CD4-positive, alpha-beta memory T cell (primary cell): Measurements from ENCODE around the gene GHRL. TPM values are rescaled to one million over a fixed set of nuclear protein-coding genes. Genes with fewer than 3 reads are reported as not detected.

Experiments
- CTCF ChIA-PET: fragments of 350-600 bp; sonication (Branson Sonifier 250); formaldehyde crosslinking; loops from one replicate; lab custom pipeline; 2021; ENCODE audit warnings: inconsistent platforms; ENCODE audit not compliant: partially characterized antibody; lab: Charles Lee
- POLR2A ChIA-PET: fragments of 350-600 bp; sonication (Branson Sonifier 250); formaldehyde crosslinking; loops from one replicate; lab custom pipeline; 2021; ENCODE audit not compliant: partially characterized antibody; lab: Charles Lee
- DNase-seq, 5 donors: peaks; one replicate each; pipeline versions ENCODE4 v3.0.0 to v3.0.0-alpha.2; 2020 to 2022; ENCODE audit warnings: mixed read lengths in 1 of 5
- H3K27ac ChIP-seq: one replicate; pipeline ENCODE4 v1.7.0; 2013; ENCODE audit warnings: low read depth, low read length
- H3K27me3 ChIP-seq: 2 replicates; pipeline ENCODE4 v1.7.0; 2013; ENCODE audit warnings: mild to moderate bottlenecking, low read length, moderate library complexity; ENCODE audit not compliant: insufficient read depth
- H3K36me3 ChIP-seq: 2 replicates; pipeline ENCODE4 v1.7.0; 2013; ENCODE audit warnings: mild to moderate bottlenecking, low read length, moderate library complexity; ENCODE audit not compliant: insufficient read depth
- H3K4me1 ChIP-seq: 2 replicates; pipeline ENCODE4 v1.7.0; 2013; ENCODE audit warnings: mild to moderate bottlenecking, low read length, moderate library complexity; ENCODE audit not compliant: insufficient read depth
- H3K4me3 ChIP-seq, 2 donors: one replicate each; pipeline ENCODE4 v1.7.0; 2013; ENCODE audit warnings: low read length in 2 of 2, mild to moderate bottlenecking in 1 of 2
- H3K9me3 ChIP-seq, 2 donors: one replicate each; pipeline ENCODE4 v1.7.0; 2013; ENCODE audit warnings: low read length in 2 of 2, control low read depth in 1 of 2; ENCODE audit not compliant: control insufficient read depth in 1 of 2
- H3K27ac Mint-ChIP-seq, 7 donors: one replicate each; pipeline ENCODE4 v1.8.0; 2020 to 2021; ENCODE audit warnings: mixed read lengths in 7 of 7, mild to moderate bottlenecking in 6 of 7, inconsistent platforms in 3 of 7, moderate library complexity in 3 of 7
- H3K27me3 Mint-ChIP-seq, 2 donors: one replicate each; pipeline ENCODE4 v1.8.0; 2020 to 2021; ENCODE audit warnings: mixed read lengths in 2 of 2
- H3K36me3 Mint-ChIP-seq, 2 donors: one replicate each; pipeline ENCODE4 v1.8.0; 2020 to 2021; ENCODE audit warnings: mixed read lengths in 2 of 2, inconsistent platforms in 1 of 2, mild to moderate bottlenecking in 1 of 2
- H3K4me1 Mint-ChIP-seq, 4 donors: one replicate each; pipeline ENCODE4 v1.8.0; 2020 to 2021; ENCODE audit warnings: mixed read lengths in 4 of 4, mild to moderate bottlenecking in 1 of 4
- H3K4me3 Mint-ChIP-seq, 8 donors: one replicate each; pipeline ENCODE4 v1.8.0; 2020 to 2021; ENCODE audit warnings: mixed read lengths in 8 of 8, mild to moderate bottlenecking in 7 of 8, moderate library complexity in 6 of 8, inconsistent platforms in 3 of 8
- H3K9me3 Mint-ChIP-seq, 8 donors: one replicate each; pipeline ENCODE4 v1.8.0; 2020 to 2021; ENCODE audit warnings: mixed read lengths in 8 of 8, mild to moderate bottlenecking in 5 of 8, inconsistent platforms in 3 of 8, moderate library complexity in 1 of 8
- intact Hi-C: fragments of 100-400 bp; cut with micrococcal nuclease; formaldehyde crosslinking; loops from one replicate; pipeline ENCODE4 v1.15.1; 2023
- polyA plus RNA-seq, 2 donors: library from polyadenylated mRNA; unstranded; fragments of 300-500 nt; fragmentation: Illumina TruSeq; gene quantifications; one replicate each; pipeline ENCODE4 v1.2.3, GENCODE V29; 2021
- total RNA-seq, 2 experiments: library from RNA; stranded (reverse); gene quantifications; one replicate each; pipeline ENCODE4 v1.2.3, GENCODE V29; 2021

Gene GHRL
- total and polyA plus RNA-seq, 4 experiments from 2014 or later = 0.75 to 1.1 TPM; not detected in 2

DNA sequence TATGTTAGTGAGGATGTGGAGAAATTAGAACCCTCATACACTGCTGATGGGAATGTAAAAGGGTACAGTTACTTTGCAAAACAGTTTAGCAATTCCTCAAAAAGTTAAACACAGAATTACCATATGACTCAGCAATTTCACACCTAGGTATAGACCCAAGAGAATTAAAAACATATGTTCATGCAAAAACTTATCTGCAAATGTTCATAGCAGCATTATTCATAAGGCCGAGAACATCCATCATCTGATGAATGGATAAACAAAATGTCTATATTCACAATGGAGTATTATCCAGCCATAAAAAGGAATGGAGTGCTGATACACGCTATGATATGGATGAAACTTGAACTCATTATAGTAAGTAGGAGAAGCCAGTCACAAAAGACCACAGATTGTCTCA is 17.8 kb upstream of the GHRL start:
- Histone ChIP-seq H3K4me1 (no peaks in the 10 kb centered on the region), H3K4me3 (no peak overlapping the region), H3K9me3 (no peaks in the 10 kb centered on the region), H3K27ac (no peak overlapping the region), H3K27me3 (no peaks in the 10 kb centered on the region), H3K36me3 (peaks cover 69% of the 10 kb centered on the region)
- H3K9me3 Mint-ChIP-seq = peaks cover 0 to 1% (median 0%) of the 10 kb centered on the region in 8 donors
- POLR2A ChIA-PET = no interaction called here
- peak overlapping the region in 1 of 7 donors; percentile 5 for H3K27ac Mint-ChIP-seq
- no peak overlapping the region for H3K4me3 Mint-ChIP-seq
- intact Hi-C loops = no loop called here
- H3K4me1 Mint-ChIP-seq = peaks cover 0 to 5% (median 2%) of the 10 kb centered on the region in 4 donors
- peaks cover 54 to 83% of the 10 kb centered on the region in 2 donors for H3K36me3 Mint-ChIP-seq
- no peaks in the 10 kb centered on the region for H3K27me3 Mint-ChIP-seq
- no peak for DNase-seq
- CTCF ChIA-PET = no interaction called here

- H3K36me3 Mint-ChIP-seq = peaks cover 60 to 87% of the 10 kb centered on the region in 2 donors
- Histone ChIP-seq H3K27ac (no peak overlapping the region), H3K36me3 (peaks cover 72% of the 10 kb centered on the region), H3K27me3 (no peaks in the 10 kb centered on the region), H3K4me3 (no peak overlapping the region), H3K9me3 (no peaks in the 10 kb centered on the region), H3K4me1 (no peaks in the 10 kb centered on the region)
- no peak overlapping the region for H3K4me3 Mint-ChIP-seq
- DNase-seq = no peak
- H3K9me3 Mint-ChIP-seq = peaks cover 0 to 1% (median 0%) of the 10 kb centered on the region in 8 donors
- intact Hi-C loops = no loop called here
- H3K27ac Mint-ChIP-seq = peak overlapping the region in 5 of 7 donors; percentile 5 to 83 (median 55)
- ChIA-PET CTCF (interaction anchor here (0.6 kb wide), 1 partner anchor 1528 kb away, joined by 3 read pairs; no protein-coding TSS in a partner anchor), POLR2A (no interaction called here)
- H3K4me1 Mint-ChIP-seq = peaks cover 0 to 5% (median 2%) of the 10 kb centered on the region in 4 donors
- no peaks in the 10 kb centered on the region for H3K27me3 Mint-ChIP-seq
Measured at GRCh38 chr3:10309736-10310135, 17.0 kb upstream of the GHRL start.

GRCh38 chr3:10308678-10309077 is 15.9 kb upstream of the GHRL start:
- Histone ChIP-seq H3K27ac (no peak overlapping the region), H3K4me1 (no peaks in the 10 kb centered on the region), H3K9me3 (no peaks in the 10 kb centered on the region), H3K27me3 (no peaks in the 10 kb centered on the region), H3K36me3 (peaks cover 72% of the 10 kb centered on the region), H3K4me3 (no peak overlapping the region)
- Mint-ChIP-seq H3K27me3 (no peaks in the 10 kb centered on the region), H3K4me3 (no peak overlapping the region), H3K4me1 (peaks cover 0 to 3% (median 1%) of the 10 kb centered on the region in 4 donors), H3K9me3 (peaks cover 0 to 1% (median 0%) of the 10 kb centered on the region in 8 donors), H3K27ac (no peak overlapping the region), H3K36me3 (peaks cover 58 to 86% of the 10 kb centered on the region in 2 donors)
- intact Hi-C loops = no loop called here
- POLR2A ChIA-PET = no interaction called here
- CTCF ChIA-PET = no interaction called here
- DNase-seq = no peak

DNA sequence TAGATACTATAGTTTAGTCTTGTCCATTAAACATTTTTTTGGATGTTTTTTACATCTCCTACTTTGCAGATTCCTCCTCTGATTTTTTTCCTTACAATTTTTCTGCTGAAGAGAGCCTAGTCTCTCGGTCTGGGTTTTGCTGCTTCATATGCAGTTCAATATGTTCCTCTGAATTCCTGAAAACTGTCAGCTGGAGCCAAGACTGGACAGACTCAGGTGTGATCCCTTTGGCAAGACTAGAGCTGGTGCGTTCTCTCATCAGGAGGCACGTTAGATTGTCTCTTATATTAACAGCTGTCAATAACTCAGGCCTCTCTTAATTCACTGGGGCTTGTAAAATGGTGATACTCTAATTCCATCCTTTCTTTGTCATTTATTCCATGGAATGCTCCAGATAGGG is 13.4 kb upstream of the GHRL start:
- intact Hi-C loops = no loop called here
- Histone ChIP-seq H3K4me3 (no peak overlapping the region), H3K9me3 (no peaks in the 10 kb centered on the region), H3K27ac (no peak overlapping the region), H3K4me1 (no peaks in the 10 kb centered on the region), H3K27me3 (no peaks in the 10 kb centered on the region), H3K36me3 (peaks cover 69% of the 10 kb centered on the region)
- ChIA-PET CTCF (no interaction called here), POLR2A (no interaction called here)
- Mint-ChIP-seq H3K27me3 (no peaks in the 10 kb centered on the region), H3K36me3 (peaks cover 55 to 83% of the 10 kb centered on the region in 2 donors), H3K27ac (peak overlapping the region in 3 of 7 donors; percentile 18 to 76 (median 58)), H3K4me3 (no peak overlapping the region), H3K9me3 (peaks cover 0 to 1% (median 0%) of the 10 kb centered on the region in 8 donors), H3K4me1 (peaks cover 0 to 3% (median 1%) of the 10 kb centered on the region in 4 donors)
- no peak for DNase-seq

DNA sequence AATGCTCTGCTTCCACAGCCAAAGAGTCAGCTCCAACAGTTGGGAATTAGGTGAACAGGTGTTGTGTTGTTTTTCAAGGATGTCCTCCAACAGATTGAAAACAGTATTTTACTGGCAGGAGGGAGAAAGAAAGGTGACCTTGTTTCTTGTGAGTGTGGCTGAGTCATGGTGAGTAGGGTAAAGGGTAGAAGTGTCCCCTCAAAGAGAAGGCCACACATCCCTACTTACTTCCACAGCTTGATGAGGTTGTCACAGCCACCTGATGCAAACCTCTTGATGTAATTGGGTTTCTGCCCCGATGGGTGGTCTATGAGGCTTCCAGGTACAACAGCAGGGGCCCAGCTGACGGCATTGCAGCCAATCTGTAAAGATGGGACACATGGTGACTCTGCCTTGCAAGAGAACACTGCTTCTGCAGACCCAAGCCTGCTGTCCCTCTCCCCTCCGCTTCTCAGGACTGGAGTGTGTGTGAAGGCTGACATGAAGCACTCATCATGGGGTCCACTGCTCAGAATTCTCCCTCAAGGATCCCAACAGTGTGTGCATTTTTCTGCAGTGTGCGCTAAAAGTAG is 12.7 kb upstream of the GHRL start:
- Histone ChIP-seq H3K4me3 (no peak overlapping the region), H3K36me3 (peaks cover 70% of the 10 kb centered on the region), H3K27me3 (no peaks in the 10 kb centered on the region), H3K27ac (no peak overlapping the region), H3K9me3 (no peaks in the 10 kb centered on the region), H3K4me1 (no peaks in the 10 kb centered on the region)
- peaks cover 55 to 83% of the 10 kb centered on the region in 2 donors for H3K36me3 Mint-ChIP-seq
- peak overlapping the region in 4 of 7 donors; percentile 3 to 18 (median 10) for H3K27ac Mint-ChIP-seq
- H3K4me3 Mint-ChIP-seq = no peak overlapping the region
- ChIA-PET CTCF (interaction anchor here (0.9 to 1.3 kb wide), 2 partner anchors 15 to 35 kb away, joined by 3 read pairs; partner anchors contain the start of gene SEC13), POLR2A (no interaction called here)
- no peak for DNase-seq
- intact Hi-C loops = no loop called here
- peaks cover 0 to 2% (median under 1%) of the 10 kb centered on the region in 4 donors for H3K4me1 Mint-ChIP-seq
- no peaks in the 10 kb centered on the region for H3K27me3 Mint-ChIP-seq
- H3K9me3 Mint-ChIP-seq = peaks cover 0 to 1% (median 0%) of the 10 kb centered on the region in 8 donors

GRCh38 chr3:10304905-10305304 is 12.2 kb upstream of the GHRL start:
- POLR2A ChIA-PET = no interaction called here
- Mint-ChIP-seq H3K36me3 (peaks cover 54 to 82% of the 10 kb centered on the region in 2 donors), H3K4me3 (no peak overlapping the region), H3K27me3 (no peaks in the 10 kb centered on the region), H3K9me3 (peaks cover 0 to 1% (median 0%) of the 10 kb centered on the region in 8 donors), H3K4me1 (peaks cover 0 to 2% (median under 1%) of the 10 kb centered on the region in 4 donors), H3K27ac (peak overlapping the region in 1 of 7 donors; percentile 5)
- Histone ChIP-seq H3K4me1 (no peaks in the 10 kb centered on the region), H3K27ac (no peak overlapping the region), H3K4me3 (no peak overlapping the region), H3K36me3 (peaks cover 74% of the 10 kb centered on the region), H3K27me3 (no peaks in the 10 kb centered on the region), H3K9me3 (no peaks in the 10 kb centered on the region)
- DNase-seq = no peak
- CTCF ChIA-PET = interaction anchor here (0.9 to 1.3 kb wide), 3 partner anchors 10 to 35 kb away, joined by 3 read pairs; partner anchors contain the start of gene SEC13
- intact Hi-C loops = no loop called here

DNA sequence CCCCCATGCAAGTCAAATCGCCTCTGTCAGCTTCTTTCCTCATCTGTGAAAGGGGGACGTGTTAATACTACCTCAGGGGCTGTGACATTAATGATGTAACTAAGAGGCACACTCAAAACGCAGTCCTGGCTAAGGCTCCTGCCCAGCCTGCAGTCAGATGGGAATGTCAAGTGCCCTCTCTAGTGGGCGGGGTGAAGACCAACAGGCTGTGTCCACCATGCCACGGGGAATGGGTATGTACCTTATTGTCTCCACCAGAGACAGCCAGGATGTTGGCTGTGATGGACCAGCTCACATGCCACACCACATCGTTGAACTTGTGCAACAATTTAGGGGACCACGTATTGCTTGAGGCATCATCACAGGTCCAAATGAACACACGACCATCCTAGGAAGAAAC is 11.0 kb upstream of the GHRL start:
- CTCF ChIA-PET = interaction anchor here (1.2 kb wide), 1 partner anchor 11 kb away, joined by 3 read pairs; no protein-coding TSS in a partner anchor
- peaks cover 75% of the 10 kb centered on the region for H3K36me3 ChIP-seq

More for the DNA sequence above, 11.0 kb upstream of the GHRL start:
- POLR2A ChIA-PET = interaction anchor here (0.9 kb wide), 1 partner anchor 17 kb away, joined by 4 read pairs; the partner anchor contains the start of gene SEC13
- Mint-ChIP-seq H3K27me3 (no peaks in the 10 kb centered on the region), H3K4me3 (no peak overlapping the region), H3K9me3 (no peaks in the 10 kb centered on the region), H3K36me3 (peaks cover 46 to 85% of the 10 kb centered on the region in 2 donors), H3K27ac (peak overlapping the region in 2 of 7 donors; percentile 42 to 60), H3K4me1 (peaks cover 2 to 11% (median 7%) of the 10 kb centered on the region in 4 donors)
- no peaks in the 10 kb centered on the region for H3K27me3 ChIP-seq
- intact Hi-C loops = no loop called here
- no peaks in the 10 kb centered on the region for H3K9me3 ChIP-seq
- H3K4me3 ChIP-seq = no peak overlapping the region
- no peak overlapping the region for H3K27ac ChIP-seq
- H3K4me1 ChIP-seq = no peaks in the 10 kb centered on the region
- no peak for DNase-seq
